NCI-H1694 treated with DMSO at 0.1 percent for 48 hours (cell line): ENCODE measurements around the gene TMEM170B.
"Not testable (repeated sequence)": the region's sequence is repeated elsewhere in the genome, so short reads cannot be mapped to it uniquely, and the experiment has no call there.

Experiments used
- DNase-seq: peaks from one replicate; lab custom pipeline; 2025; lab: John Stamatoyannopoulos, UW

Gene TMEM170B

DNA sequence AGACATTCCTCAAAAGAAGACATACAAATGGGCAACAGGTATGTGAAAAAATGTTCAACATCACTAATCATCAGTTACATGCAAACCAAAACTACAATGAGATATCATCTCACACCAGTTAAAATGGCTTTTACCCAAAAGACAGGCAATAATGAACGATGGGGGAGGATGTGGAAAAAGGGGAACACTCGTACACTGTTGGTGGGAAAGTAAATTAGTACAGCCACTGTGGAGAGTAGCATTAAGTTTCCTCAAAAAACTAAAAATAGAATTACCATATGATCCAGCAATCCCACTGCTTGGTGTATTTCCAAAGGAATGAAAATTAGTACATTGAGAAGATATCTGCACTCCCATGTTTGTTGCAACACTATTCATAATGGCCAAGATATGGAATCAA lies 8.6 kb upstream of the TMEM170B start:
- no peak for DNase-seq

DNA sequence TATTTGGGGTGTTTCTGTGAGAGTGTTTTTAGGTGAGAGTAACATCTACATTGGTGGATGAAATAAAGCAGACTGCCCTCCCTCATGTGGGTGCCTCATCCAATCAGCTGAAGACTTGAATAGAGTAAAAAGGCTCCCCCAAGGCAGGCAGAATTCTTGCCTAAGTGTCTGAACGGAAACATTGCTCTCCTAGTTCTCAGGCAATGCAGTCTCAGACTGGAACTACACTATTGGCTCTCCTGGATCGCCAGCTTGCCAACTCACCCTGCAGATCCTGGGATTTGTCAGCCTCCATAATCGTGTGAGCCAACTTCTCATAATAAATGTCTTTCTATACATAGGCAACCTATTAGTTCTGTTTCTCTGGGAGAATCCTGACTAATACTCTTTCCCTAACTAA lies 5.5 kb upstream of the TMEM170B start:
- DNase-seq, result no peak

DNA sequence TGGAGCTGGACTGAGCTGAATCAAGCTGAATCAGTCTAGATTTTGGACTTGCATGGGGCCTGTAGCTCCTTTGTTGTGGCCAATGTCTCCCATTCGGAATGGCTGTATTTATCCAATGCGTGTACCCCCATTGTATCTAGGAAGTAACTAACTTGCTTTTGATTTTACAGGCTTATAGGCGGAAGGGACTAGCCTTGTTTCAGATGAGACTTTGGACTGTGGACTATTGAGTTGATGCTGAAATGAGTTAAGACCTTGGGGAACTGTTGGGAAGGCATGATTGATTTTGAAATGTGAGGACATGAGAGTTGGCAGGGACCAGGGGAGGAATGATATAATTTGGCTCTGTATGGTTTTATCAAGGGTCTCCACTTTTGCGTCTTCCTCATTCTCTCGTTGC lies 3.0 kb upstream of the TMEM170B start:
- DNase-seq, result no peak

DNA sequence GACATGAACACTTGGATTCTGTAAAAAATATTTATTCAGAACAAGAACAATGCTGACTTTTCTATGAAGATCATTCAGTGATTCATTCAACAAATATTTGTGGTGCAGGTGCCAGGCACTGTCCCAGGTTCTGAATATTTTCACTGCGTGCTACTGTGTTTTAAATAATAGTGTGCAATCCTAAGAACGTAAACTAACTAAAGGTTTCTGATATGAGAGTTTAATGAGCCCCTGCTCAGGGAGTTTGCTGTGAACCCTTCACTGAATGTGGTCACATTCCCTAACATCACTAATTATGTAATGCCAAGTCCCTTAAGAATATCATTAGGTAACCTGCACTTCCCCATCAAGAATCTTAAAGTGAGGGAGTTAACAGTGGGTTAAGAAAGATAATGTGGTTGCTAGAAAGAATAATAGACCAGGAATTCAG lies 1.7 kb upstream of the TMEM170B start:
- no peak for DNase-seq

DNA sequence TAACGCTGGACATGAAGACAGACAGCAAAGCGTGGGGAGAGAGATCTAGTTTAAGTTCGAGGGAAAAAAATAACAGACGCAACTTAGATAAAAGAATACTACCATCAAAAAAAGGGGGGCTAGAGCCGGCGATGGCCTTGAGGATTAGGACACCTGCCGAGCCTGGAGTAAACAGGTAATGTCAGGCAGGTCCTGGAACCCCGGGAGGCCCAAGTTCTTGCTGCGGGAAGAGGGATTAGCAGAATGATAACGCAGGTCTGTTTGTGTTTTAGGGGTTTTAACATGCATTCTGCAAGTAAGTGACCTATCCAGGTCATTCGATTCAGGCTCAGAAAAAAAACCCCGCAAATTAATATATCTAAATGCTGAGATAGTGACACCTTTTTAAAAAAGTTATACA lies 754 bp upstream of the TMEM170B start:
- no peak for DNase-seq

DNA sequence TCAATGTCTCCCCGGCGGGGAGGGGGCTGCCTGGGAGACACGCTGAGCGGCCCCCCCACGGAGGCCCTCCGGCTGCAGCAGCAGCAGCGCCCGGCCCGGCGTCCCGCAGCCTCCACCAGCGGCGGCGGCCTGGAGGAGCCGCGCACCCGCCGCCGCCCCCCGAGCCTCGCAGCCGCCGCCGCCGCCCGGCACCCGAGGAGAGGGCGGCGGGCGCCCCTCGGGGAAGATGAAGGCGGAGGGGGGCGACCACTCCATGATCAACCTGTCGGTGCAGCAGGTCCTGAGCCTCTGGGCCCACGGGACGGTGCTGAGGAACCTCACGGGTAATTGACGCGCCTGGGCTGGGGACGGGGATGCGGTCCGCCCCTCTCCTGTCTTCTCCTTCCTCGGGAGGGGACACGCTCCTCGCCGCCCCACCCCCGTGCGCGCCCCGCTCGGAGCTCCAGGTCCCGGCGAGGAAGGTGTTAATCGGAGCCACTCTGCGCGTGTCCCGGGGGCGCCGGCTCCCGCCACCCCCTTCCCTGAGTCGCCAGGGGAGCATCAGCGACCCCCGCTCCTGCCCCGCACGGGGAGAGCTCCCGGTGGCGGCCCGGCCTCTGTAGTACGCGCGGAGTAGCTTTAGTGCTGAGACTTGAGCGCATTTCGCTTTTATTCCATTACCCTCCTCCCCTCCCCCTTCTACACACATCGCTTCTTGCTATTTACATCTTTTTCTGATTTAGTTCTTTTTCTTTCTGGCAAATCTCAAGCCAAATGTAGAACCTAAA lies 686 bp downstream of the TMEM170B start:
- no peak for DNase-seq

DNA sequence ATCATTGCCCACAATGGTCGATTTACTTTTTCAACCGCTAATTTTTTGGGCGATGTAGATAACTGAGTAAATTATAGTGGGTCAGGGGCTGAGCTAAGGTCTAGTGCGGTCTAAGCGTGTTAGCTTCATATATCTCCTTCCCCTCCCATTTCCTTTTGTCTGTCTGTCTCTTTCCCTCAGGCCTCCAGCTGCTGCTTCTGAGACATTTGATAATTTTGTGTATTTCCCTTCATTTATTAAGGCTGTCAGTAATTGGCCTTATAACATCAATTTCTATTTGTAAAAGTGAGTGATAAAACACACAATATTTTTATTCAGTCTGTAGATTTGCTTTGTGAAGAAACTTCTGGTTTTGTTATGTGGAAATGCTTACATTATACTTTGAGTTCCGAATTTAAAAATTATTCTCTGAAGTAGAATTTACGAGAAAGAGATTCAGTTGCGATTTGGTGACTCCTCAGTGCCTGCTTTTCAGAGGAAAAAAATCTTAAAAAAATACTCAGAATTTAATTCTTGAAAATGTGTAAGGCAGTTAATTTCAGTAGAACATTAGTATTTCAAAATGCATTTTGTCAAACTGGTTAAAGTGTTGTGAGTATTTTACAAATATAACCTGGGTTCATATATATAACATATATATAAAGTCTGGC lies 1.4 kb downstream of the TMEM170B start:
- DNase-seq, result no peak

DNA sequence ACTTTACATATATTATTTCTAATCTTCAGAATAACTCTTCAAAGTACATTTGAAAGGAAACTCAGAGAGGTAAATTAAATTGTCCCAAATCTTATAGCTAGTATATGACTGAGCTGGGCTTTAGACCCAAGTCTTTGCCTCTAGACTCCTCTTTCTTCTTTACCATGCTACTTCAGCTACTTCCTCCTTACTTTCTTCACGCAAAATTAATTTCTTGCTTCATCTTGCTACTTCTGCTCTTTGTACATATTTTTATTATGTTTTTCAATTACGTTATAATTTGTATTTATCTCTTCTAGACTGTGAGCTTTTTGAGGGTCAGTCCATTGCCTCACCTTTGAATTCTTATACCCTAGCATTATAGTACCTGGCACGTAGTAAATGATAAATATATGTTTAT lies 5.3 kb downstream of the TMEM170B start:
- no peak for DNase-seq

DNA sequence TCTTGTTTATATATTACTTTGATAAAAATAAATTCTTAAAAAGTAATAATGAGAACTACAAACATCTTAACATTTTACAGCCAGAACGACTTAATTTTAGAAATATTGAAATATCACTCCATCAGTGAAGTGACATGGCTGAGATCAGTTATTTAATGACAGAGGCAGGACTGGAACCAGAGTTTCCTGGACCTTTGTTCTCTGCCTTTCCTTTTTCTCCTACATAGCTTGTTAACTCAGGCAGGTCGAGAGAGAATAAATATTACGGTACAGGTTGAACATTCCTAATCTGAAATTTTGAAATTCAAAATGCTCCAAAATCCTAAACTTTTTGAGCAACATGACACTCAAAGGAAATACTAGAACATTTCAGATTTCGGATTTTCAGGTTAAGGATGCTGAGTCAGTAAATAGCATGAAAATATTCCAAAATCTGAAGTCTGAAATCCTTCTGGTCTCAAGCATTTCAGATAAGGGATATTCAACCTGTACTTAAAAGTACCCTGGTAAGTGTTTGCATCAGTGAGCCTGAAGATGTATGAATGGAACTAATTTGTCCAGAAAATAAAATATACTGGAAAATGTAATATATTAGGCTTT lies 6.5 kb downstream of the TMEM170B start:
- no peak for DNase-seq

DNA sequence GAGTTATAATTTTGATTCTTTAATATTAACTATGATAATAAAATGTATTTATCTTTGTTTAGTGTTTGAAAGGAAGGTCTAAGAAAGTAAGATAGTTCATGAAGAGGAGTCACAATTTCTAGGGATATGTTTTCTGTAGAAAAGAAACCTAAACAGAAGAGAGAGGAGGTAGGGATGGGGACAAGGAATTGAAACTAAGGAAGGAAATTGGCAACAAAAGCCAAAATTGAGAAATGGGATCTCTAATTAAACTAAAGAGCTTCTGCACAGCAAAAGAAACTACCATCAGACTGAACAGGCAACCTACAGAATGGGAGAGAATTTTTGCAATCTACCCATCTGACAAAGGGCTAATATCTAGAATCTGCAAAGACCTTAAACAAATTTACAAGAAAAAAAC lies 10.3 kb downstream of the TMEM170B start:
- DNase-seq, result not testable (repeated sequence)

DNA sequence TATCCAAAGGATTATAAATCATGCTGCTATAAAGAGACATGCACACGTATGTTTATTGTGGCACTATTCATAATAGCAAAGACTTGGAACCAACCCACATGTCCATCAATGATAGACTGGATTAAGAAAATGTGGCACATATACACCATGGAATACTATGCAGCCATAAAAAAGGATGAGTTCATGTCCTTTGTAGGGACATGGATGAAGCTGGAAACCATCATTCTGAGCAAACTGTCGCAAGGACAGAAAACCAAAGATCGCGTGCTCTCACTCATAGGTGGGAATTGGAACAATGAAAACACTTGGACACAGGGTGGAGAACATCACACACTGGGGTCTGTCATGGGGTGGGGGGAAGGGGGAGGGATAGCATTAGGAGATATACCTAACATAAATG lies 11.0 kb downstream of the TMEM170B start:
- not testable (repeated sequence) for DNase-seq

DNA sequence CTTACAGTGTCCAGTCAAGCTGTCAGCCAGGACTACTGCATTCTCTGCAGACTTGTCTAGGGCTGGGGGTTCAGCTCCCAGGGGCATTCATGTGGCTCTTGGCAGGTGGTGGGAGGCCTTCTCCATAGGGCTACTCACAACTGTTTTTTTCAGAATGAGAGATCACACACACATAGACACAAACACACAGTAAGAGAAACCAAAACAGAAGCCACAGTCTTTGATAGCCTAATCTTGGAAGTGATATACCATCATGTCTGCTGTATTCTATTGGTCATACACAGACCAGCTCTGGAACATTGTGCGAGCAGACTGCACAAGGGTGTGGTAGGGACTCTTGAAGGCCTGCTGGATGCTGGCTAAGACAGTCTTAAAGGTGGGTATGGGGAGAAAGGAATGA lies 13.5 kb downstream of the TMEM170B start:
- DNase-seq, result no peak

DNA sequence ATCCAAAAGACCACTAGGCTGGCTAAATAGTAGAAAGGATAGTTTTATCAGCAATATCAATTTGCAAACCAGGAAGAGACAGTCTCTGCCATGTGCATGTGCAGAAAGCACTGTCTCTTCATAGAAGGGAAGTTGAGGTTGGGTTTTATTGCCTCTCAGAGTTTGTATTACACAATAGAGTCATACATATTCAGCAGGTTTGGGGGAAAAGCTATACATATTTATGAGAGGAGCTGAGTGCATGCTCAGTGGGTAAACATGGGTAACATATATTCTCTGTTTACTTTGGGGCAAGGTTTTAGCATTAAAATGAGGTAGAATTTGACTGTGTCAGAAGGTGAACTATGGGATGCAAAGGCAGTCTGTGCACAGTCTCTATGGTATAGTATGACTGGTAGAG lies 14.9 kb downstream of the TMEM170B start:
- DNase-seq, result no peak

DNA sequence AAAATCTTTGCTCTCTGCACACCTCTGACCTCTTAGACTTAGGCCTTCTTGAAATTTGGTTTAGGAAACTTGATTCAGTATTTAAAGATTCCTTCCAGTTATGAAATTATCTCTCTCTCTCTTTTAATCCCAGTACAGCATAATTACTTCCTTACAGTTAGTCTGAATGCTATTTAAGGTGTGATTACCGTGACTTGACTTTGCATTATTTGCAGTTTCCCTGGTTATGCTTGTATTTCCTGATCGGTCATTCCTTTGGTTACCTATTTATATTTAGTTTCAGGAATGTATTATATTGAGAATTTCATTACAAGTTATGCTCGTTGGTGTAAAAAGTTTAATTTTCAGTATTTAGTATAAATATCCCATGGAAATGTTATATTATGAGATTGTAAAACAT lies 16.3 kb downstream of the TMEM170B start:
- DNase-seq, result no peak

DNA sequence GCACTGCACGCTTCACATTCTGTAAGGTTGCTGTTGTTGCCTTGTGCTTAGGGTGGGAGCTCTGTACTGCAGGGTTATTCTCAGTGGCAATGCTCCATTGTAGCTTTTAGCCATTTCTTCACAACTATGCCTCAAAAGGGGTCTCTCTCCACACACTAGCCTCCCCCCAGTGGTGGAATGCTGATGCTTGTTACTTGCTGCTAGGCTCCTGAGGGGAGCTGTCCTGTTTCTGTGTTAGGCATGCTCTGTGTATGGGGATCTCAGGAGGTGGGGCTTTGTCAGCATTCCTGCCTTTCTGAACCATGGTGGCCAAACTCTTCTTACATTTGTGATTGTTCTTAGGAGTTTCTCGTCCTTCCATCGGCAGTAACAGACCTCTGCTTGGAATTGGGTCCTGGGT lies 18.8 kb downstream of the TMEM170B start:
- no peak for DNase-seq

DNA sequence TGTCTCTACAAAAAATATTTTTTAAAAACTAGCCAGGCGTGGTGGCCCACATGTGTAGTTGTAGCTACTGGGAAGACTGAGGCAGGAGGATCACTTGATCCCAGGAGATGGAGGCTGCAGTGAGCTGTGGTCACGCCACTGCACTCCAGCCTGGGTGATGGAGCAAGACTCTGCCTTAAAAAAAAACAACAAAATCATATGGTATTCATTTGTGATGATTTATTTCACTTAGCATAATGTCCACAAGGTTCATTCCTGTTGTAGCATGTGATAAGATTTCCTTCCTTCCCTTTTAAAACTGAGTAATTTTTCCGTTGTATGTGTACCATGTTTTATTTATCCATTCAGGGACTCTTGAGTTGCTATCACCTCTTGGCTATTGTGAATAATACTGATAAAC lies 26.2 kb downstream of the TMEM170B start:
- no peak for DNase-seq

DNA sequence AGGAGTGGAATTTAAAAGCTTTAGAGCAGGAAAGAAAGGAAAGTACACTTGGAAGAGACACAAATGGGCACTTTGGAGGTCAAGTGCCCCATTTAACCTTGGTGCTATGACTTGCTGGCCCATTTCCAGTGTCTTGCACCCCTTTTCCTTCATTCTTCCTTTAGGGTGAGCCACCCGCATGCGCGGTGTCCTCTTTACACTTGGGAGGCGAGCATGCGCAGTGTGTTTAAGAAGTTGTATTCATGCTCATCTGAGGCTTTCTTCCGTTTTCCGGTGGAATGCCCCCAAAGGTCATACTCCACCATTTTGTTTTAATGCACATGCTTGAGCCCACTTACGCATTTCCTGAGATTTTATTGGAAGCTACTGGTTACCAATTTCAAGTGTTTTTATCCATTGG lies 29.1 kb downstream of the TMEM170B start:
- no peak for DNase-seq

DNA sequence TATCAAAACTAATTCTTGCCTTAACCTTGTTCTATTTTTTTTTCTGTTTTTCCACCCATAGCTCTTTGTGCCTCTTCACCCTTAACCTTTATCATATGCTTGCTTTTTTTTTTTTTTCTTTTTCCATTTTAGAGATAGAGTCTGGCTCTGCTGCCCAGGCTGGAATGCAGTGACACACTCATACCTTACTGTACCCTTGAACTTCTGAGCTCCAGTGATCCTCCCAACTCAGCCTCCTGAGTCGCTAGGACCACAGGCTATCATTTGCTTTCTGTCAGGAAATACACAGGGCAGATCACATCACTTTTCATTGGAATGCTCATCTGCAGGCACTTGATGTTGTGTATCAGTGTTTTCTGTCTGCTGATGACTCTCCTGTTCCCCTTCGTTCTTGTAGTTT lies 33.5 kb downstream of the TMEM170B start:
- no peak for DNase-seq

DNA sequence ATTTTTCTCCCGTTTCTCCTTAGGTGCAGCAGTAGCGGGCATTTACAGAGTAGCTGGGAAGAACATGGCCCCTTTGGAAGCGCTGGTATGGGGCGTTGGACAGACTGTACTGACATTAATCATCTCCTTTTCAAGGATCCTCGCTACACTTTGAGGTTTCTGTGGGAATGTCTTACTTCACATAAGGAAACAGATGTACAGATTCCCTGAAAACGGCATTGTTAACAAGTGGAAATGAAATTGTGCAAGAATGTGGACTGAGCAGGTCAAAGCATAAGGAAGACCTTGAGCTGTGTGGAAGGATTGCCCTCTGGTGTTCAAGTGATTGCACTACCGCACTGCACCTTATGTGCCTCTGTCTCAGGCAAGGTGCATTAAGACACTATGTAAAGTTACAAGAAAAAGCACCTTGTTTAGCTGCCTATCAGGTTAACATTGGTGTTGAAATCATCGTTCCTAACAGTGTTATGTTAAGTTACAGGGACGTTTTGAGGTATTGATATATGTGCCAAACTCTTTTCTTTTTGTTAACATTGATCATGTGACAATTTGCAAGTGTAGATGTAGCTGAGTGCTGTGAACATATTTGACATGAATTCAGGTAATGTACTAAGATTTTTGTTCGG lies 38.0 kb downstream of the TMEM170B start:
- peak; percentile 34 for DNase-seq

DNA sequence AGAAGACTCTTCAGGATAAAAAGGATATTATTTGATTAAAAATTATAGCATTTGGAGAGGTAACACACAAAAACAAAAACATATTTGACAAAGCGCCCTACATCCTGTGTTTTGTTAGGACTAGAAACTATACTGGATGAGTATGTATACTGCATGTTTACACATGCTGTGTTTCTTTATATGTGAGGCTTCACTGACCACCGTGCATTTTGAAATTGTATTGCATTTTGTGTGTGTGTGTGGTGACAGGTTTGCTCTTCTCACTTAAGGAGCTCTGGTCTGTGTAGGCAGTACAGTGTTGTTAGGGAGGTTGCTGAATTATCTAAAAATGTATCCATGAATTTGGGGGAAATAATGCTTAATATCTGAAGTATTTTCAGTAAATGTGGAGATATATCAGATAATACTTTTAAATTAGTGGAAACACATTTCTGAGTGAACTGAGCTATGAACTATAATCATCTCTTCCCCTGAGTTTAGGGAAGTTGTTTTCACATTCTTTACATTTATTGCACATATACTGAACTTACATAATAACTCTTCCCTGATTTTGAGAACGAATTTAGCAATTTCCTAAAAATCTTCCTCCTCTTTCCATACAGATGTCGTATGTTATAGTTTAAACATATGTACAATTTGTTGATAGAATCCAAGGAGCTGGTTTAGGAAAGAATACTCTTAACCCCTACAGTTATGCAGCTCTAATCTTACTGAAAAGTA lies 43.3 kb downstream of the TMEM170B start:
- no peak for DNase-seq

DNA sequence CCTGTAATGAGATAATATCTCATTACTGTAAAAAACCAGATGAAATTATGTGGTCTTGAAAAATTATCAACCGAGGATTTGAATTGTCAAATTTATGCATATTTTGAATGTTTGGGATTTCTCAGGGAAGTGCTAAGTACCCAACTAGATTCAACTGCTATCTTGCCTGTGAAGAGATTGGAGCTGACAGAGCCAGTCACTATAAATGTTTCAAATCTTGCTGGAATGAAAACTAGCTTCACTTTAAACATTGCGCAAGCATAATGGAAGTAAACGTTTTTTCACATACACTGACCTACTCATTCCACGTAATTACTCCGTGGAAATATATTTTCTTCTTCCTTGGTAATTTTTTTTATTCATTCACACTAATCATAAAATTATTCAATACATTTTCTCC lies 46.7 kb downstream of the TMEM170B start:
- no peak for DNase-seq

DNA sequence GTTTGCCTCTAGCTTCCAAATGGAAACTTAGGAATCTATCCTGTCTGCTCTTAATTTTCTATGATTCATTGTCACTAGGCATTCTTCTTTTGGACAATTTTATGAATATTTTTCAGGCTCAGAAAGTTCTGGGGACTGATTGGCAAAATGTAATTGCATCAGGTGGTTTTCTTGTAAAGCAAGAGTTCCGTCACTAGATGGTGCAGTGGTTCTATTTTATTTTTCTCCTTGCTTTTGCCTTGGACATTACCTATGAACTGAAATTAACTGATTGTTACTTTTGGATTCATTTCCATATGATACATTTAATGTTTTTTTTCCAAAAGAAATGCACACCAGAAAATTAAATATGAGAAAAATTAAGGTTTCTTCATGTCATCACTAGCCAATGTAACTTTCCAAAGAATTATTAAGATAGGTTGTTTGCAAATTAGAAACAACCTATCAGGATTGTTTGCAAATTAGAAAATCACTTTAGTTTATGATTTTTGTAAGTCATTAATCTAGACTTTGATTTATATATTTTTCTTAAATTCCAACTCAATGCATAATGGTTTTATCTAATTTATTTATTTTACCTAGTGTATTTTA lies 48.0 kb downstream of the TMEM170B start:
- DNase-seq, result peak; percentile 22
